Measurements from ENCODE around the gene CUTC. TPM values are rescaled to one million over a fixed set of nuclear protein-coding genes. Genes with fewer than 3 reads are reported as not detected.

The CUTC gene
- polyA plus RNA-seq, 2 of the 4 experiments (the other 2 are of a cell fraction), result 47.6 to 66.5 TPM

GRCh38 chr10:99732033-99732842 lies at the start of gene CUTC, which contains the start of gene COX15 (continued):
- TF ChIP-seq EHMT2 (IDR thresholded peaks at IDR 0.05; ENCODE audit: low read depth) (no peak), KDM5A (IDR thresholded peaks at IDR 0.05) (peak; percentile 37), HOXB5 (CRISPR knock-in tag; IDR thresholded peaks at IDR 0.05) (0 out of 2 replicates have a peak, but pooled peaks have one; percentile 60), USF2 (IDR thresholded peaks at IDR 0.05) (no peak), CBX8 (IDR thresholded peaks at IDR 0.05) (no peak), RFX5 (IDR thresholded peaks at IDR 0.05) (no peak), HMGXB4 (CRISPR knock-in tag; IDR thresholded peaks at IDR 0.05; ENCODE audit: borderline replicate concordance) (no peak), MAFK (IDR thresholded peaks at IDR 0.05; ENCODE audit: partially characterized antibody) (no peak), MAX (IDR thresholded peaks at IDR 0.05) (peak; percentile 92), ZNF302 (CRISPR knock-in tag; IDR thresholded peaks at IDR 0.05) (no peak), RNF2 (IDR thresholded peaks at IDR 0.05; ENCODE audit: borderline replicate concordance, low read depth) (no peak), KDM1A (IDR thresholded peaks at IDR 0.05; ENCODE audit: low read depth) (no peak), TFCP2L1 (CRISPR knock-in tag; IDR thresholded peaks at IDR 0.05) (no peak), CHD2 (IDR thresholded peaks at IDR 0.05; ENCODE audit: low read length, partially characterized antibody) (no peak), PHF8 (IDR thresholded peaks at IDR 0.05; ENCODE audit: borderline replicate concordance, low read depth) (peak; percentile 21; the same call in 1 of the 2 replicates), RAD21 (conservative IDR thresholded peaks at IDR 0.05 in 1 of 2, IDR thresholded peaks at IDR 0.05 in 1 of 2) (peak; percentile 31 to 37; a peak in 2 of 5 replicates), SREBF2 (IDR thresholded peaks at IDR 0.05) (no peak), REST (IDR thresholded peaks at IDR 0.05) (no peak), HDAC2 (IDR thresholded peaks at IDR 0.05) (no peak), HES2 (IDR thresholded peaks at IDR 0.05) (no peak), TP53 (CRISPR knock-in tag; IDR thresholded peaks at IDR 0.05) (no peak), MAZ (IDR thresholded peaks at IDR 0.05; ENCODE audit: borderline replicate concordance, low read depth, low read length) (no peak)

Measured in A549 (cell line).